ENCODE measurements around the gene ATP10A.
"Not testable (repeated sequence)": the region's sequence is repeated elsewhere in the genome, so short reads cannot be mapped to it uniquely, and the experiment has no call there.

The ATP10A gene

GRCh38 chr15:25856059-25856458, 7.1 kb downstream of the ATP10A start:
- DNase-seq (ENCODE audit: low spot score) = not testable (repeated sequence)

GRCh38 chr15:25852661-25853524, 10.2 kb downstream of the ATP10A start:
- DNase-seq (ENCODE audit: low spot score) = no peak

- DNase-seq (ENCODE audit: low spot score) = no peak
Observed at GRCh38 chr15:25852027-25852426, 11.1 kb downstream of the ATP10A start.

DNA sequence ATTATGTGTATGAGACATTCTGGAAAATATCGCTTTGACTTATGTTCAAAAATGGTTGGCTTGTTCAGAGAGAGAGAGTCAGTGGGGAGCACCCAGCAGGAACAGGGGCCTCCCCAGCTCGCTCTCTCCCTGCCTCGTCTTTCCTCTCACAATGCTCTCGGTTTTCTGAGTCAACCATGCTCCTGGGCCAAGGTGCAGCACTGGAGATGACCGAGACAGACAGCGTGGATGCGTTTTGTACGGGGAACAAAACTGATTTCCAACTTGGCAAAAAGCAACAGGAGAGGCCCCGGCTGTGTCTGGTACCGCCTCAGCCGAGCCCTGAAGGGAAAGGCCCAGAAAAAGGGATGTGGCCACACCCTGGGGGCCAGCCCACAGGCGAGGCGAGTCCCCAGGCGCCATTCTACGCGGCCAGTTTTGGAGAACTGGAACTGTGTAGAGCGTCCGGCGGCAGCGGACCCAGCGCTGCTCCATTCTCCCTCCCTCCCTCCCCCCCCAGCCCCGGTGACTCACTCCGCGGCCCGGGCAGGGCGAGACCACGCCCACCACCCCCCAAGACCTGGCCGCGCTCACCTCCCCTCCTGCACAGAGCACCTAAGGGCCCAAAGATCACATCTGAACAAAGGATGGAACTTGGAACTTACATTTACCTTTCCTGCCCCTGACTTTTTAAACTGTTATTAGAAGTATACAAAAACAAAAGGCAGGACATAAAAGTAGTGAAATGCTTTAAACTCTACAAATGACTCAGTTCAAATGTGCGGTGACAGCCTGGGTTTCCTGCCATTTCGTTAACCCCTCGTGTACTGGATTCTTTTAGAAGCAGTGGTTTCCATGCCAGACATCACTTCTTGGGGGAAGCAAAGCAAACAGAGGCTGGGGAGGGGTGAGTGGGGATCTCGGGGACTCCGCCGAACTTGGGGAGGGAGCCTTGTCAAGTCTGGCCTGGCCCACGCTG, 12.7 kb downstream of the ATP10A start:
- no peak for DNase-seq (ENCODE audit: low spot score)

DNA sequence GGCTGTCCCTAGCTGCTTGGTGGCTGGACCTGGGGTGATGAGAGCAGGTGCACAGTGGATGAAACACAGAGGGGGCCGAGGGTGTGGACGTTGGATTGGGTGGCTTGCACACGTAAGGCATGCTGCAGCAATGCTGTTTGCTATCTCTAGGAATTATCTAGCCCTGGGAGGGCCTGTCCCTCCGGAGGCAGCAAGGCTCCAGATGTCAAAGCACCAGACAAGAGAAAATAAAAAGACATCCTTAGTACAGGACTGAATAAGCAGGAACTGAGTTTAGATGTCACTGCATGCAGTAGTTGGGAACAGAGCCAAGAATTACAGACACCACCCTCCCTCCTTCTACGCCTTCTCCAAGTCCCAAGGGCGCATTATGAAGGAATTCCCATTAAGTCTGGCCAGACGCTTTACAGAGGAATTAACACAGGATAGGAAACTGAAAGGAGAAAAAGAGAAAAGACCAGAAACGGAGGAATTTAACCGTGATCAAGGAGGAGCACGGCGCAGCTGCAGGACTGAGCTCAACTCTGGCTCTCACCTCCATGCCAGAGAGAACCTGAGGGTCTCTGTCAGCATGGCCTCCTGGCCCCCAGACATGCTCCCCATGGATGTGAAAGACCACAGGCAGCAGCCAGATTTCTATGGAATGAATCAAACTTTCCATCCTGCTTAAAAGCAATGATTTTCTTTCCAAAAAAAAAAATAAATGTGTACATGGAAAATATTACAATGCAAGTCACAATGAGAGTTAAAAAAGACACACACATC, 13.8 kb downstream of the ATP10A start:
- peak; percentile 5 for DNase-seq (ENCODE audit: low spot score)

DNA sequence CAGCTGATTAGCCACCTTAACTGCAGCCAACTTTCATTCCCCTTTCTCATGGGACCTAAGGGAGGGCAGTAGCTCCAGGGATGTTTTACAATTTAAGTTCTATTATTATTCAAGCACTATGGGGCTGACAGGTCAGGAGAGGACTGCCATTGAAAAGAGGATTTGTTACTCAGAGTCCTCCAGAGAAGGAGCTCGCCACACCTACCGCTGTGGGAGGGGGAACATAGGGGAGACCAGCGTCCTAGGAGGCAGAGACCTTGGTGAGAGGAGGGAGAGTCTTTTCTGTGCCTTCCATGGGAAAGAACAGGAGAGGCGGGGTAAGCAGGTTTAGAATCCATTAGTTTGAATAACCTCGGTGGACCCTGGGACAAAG, 14.4 kb downstream of the ATP10A start:
- no peak for DNase-seq (ENCODE audit: low spot score)

DNA sequence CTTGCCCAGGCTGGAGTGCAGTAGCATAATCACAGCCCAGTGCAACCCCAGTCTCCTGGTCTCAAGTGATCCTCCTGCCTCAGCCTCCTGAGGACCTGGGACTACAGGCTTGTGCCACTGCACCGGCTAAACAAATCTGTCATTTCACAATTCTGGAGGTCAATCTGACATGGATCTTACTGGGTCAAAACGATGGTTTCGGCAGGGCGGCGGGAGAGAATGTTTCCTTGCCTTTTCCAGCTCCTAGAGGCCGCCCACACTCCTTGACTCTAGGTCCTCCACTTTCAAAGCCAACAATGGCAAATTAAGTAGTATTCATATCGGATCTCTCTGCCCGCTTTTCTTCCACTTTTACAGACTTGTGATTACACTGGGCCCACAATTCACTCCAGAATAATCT, 14.8 kb downstream of the ATP10A start:
- no peak for DNase-seq (ENCODE audit: low spot score)

DNA sequence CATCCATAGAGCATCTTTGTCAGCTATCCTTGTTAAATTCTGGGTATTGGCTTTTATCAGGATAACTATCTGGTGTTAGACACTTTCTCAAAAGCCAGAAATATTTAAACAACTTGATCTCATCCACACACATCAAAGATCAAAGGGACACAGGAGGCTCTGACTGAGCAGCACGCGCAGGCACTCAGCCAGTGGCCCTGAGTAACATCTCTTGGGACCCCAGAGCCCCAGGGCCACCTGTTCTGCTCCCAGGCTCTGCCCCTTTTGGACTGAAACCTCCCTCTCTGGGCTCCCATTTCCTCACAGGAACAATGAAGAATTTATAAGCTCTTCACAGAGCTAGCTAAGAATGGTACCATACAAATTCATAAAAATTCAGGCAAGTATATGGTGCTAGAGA, 16.1 kb downstream of the ATP10A start:
- no peak for DNase-seq (ENCODE audit: low spot score)

- DNase-seq (ENCODE audit: low spot score) = no peak
Observed at GRCh38 chr15:25846377-25846776, 16.8 kb downstream of the ATP10A start.

DNA sequence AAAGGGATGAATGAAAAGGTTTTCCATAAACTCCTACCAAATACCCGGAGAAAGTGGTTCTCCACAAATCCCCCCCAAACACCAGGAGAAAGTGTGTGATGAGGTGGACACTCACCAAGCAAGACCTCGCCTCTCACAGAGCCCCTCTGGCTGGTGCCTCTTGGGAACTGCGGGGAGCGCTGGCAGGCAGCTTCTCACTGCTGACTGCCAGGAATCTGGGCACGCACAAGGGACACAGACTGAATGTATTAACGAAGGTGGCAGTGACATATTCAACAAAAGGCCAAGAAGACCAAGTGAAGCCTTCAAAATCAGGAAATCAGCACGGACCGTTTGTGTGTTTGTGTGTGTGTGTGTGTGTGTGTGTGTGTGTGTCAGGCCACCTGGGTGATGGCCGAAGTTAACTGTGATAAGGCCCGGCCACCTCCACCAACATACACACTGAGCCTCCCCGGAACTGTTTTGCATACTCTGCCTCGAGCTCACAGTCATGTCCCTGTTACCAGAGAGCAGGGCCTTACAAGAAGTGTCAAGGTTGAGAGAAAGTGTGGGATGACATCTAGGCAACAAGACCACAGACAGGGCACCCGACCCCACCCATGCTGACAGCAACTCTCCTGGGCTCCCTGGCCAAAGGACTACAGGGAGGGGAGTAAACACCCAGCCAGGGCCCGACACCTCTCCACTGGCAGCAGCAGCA, 18.0 kb downstream of the ATP10A start:
- no peak for DNase-seq (ENCODE audit: low spot score)

GRCh38 chr15:25844542-25844941, 18.6 kb downstream of the ATP10A start:
- DNase-seq (ENCODE audit: low spot score) = no peak

- DNase-seq (ENCODE audit: low spot score) = no peak
Observed at GRCh38 chr15:25844076-25844475, 19.1 kb downstream of the ATP10A start.

DNA sequence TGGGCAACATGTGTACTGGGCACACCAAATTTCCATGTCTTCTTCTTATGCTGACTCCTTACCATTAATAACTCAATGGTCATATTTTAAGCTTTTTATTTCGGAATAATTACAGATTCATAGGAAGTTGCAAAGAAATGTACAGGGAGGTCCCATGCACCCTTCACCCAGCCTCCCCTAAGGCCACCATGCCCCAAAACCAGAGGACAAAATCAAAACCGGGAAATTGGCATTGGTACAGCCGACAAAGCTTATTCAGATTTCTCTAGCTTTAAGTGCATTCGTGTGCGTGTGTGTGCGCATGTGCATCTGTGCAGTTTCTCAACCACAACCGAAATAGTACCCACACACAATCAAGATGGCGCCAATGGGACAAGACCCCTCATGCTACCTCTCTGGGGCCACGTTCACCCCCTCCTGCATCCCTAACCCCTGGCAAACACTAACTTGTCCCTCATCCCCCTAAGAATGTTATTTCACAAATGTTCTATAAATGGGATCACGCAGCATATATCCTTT, 23.4 kb downstream of the ATP10A start:
- no peak for DNase-seq (ENCODE audit: low spot score)

- no peak for DNase-seq (ENCODE audit: low spot score)
Observed at GRCh38 chr15:25838871-25839195, 24.3 kb downstream of the ATP10A start.

- no peak for DNase-seq (ENCODE audit: low spot score)
Observed at GRCh38 chr15:25838191-25838870, 24.8 kb downstream of the ATP10A start.

DNA sequence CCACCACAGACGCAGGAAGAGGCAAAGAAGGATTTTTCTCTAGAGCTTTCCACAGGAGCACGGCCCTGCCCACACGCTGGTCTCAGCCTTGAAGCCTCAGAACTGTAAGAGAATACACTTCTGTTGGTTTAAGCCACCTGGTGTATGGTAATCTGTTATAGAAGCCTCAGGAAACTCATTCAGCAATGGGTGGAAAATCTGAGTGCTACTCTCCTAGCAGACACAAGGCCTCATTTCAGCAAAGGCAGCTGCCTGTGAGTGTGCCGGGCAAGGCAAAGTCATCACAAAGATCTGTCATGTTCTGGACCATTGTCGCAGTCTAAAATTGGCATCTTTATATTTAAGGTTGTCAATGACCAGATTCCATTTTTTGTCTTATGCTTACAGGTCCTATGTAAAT, 31.0 kb downstream of the ATP10A start:
- no peak for DNase-seq (ENCODE audit: low spot score)

DNA sequence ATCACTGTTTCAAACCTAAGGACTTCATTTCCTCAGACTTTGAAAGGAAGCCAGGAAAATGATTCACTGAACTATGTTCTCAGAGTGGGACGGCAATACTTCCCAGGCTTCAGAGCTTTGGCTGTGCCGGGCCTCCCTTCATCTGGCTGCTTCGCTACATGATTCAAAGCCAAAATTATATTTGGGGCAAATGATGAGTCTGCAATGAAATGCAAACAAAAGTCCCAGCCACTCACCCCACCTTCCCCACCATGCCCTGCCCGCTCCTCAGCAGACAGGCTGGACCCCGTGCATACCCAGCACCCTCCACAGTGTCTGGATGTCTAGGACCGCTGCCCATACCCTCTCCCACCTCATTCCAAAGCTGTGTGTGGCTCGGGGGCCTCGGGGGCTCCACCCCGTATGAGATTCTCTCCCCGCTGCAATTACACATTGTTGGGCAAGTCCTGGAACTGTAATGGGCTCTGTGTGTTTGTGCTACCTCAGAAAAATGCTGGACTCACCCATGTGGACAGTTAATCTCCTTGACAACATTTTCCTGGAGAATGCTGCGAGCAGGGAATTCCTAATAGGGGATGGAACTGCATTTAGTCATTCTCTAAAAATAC, 32.2 kb downstream of the ATP10A start:
- DNase-seq (ENCODE audit: low spot score) = no peak

DNA sequence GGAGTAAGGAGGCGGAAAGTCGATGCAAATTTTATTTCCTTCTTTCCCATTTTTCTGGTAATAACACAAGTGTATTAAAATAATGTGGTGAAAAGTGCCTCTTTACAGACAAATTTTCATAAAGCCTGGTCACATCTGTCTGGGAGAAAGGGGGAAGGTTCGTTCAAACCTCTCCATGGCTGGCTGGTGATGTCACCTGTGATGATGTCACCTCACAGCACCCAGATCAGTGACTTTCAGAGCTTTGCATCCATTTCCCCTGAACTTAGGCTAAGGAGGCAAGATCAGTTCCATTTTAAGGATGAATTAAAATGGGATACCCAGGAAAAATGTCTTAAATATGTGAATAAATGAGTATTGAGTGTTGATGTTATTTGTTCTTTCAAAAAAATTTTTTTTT, 34.1 kb downstream of the ATP10A start:
- DNase-seq (ENCODE audit: low spot score) = no peak

- no peak for DNase-seq (ENCODE audit: low spot score)
Observed at GRCh38 chr15:25825207-25825606, 37.9 kb downstream of the ATP10A start.

- no peak for DNase-seq (ENCODE audit: low spot score)
Observed at GRCh38 chr15:25824618-25825017, 38.5 kb downstream of the ATP10A start.

- DNase-seq (ENCODE audit: low spot score) = no peak
Observed at GRCh38 chr15:25812845-25813244, 50.3 kb downstream of the ATP10A start.
